ENCODE data around the gene LIG3.
A peak's percentile ranks its signal among the peaks of the same experiment; 100 is the strongest.

The LIG3 gene

GRCh38 chr17:34991606-34992005 is 11.3 kb downstream of the LIG3 start:
- peaks cover 89% of the 10 kb centered on the region for H3K36me3 ChIP-seq (ENCODE audit: low read depth)
- DNase-seq (ENCODE audit: low spot score) (no peak), ATAC-seq (ENCODE audit: low read depth) (no peak)
- H3K9me3 ChIP-seq (ENCODE audit: severe bottlenecking), result no peaks in the 10 kb centered on the region
- TF ChIP-seq, protein P1, sequence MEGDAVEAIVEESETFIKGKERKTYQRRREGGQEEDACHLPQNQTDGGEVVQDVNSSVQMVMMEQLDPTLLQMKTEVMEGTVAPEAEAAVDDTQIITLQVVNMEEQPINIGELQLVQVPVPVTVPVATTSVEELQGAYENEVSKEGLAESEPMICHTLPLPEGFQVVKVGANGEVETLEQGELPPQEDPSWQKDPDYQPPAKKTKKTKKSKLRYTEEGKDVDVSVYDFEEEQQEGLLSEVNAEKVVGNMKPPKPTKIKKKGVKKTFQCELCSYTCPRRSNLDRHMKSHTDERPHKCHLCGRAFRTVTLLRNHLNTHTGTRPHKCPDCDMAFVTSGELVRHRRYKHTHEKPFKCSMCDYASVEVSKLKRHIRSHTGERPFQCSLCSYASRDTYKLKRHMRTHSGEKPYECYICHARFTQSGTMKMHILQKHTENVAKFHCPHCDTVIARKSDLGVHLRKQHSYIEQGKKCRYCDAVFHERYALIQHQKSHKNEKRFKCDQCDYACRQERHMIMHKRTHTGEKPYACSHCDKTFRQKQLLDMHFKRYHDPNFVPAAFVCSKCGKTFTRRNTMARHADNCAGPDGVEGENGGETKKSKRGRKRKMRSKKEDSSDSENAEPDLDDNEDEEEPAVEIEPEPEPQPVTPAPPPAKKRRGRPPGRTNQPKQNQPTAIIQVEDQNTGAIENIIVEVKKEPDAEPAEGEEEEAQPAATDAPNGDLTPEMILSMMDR (IDR thresholded peaks at IDR 0.05; ENCODE audit: poor library complexity, severe bottlenecking), result no peak
- H3K27me3 ChIP-seq (ENCODE audit: insufficient read depth, poor library complexity, severe bottlenecking), result no peaks in the 10 kb centered on the region
- H3K4me3 ChIP-seq (ENCODE audit: severe bottlenecking), result no peak overlapping the region
- no peak overlapping the region for H3K27ac ChIP-seq (ENCODE audit: poor library complexity, severe bottlenecking)
- no peaks in the 10 kb centered on the region for H3K4me1 ChIP-seq (ENCODE audit: insufficient read depth, poor library complexity, severe bottlenecking)

DNA sequence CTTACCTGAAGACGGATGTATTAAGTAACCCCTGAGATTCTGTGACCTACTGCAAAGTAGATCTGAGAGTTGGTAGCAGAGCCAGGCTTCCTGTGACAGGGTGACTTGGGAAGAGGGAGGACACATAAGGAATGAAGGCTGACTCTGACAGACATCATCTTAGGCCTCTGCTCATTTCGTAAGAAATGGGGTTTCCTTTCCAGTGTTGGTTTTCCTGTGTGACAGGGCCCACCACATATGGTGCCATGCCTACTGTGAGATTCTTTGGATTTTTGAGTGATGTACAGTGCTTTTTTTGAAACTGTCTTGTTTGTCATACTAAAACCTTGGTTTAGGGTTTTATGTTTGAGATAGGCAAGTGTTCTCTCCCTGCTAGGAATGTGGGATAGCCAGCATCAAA is 12.7 kb downstream of the LIG3 start:
- Histone ChIP-seq H3K4me1 (ENCODE audit: insufficient read depth, poor library complexity, severe bottlenecking) (no peaks in the 10 kb centered on the region), H3K36me3 (ENCODE audit: low read depth) (peaks cover 92% of the 10 kb centered on the region), H3K9me3 (ENCODE audit: severe bottlenecking) (no peaks in the 10 kb centered on the region), H3K27me3 (ENCODE audit: insufficient read depth, poor library complexity, severe bottlenecking) (no peaks in the 10 kb centered on the region), H3K4me3 (ENCODE audit: severe bottlenecking) (no peak overlapping the region), H3K27ac (ENCODE audit: poor library complexity, severe bottlenecking) (no peak overlapping the region)
- ATAC-seq (ENCODE audit: low read depth), result no peak
- TF ChIP-seq, protein P1 (IDR thresholded peaks at IDR 0.05; ENCODE audit: poor library complexity, severe bottlenecking), result no peak
- DNase-seq (ENCODE audit: low spot score), result no peak

- Histone ChIP-seq H3K4me3 (ENCODE audit: severe bottlenecking) (no peak overlapping the region), H3K27ac (ENCODE audit: poor library complexity, severe bottlenecking) (no peak overlapping the region), H3K9me3 (ENCODE audit: severe bottlenecking) (no peaks in the 10 kb centered on the region), H3K4me1 (ENCODE audit: insufficient read depth, poor library complexity, severe bottlenecking) (no peaks in the 10 kb centered on the region), H3K36me3 (ENCODE audit: low read depth) (peaks cover 85% of the 10 kb centered on the region), H3K27me3 (ENCODE audit: insufficient read depth, poor library complexity, severe bottlenecking) (no peaks in the 10 kb centered on the region)
- TF ChIP-seq, protein P1 (IDR thresholded peaks at IDR 0.05; ENCODE audit: poor library complexity, severe bottlenecking), result no peak
- ATAC-seq (ENCODE audit: low read depth) (no peak), DNase-seq (ENCODE audit: low spot score) (no peak)
These were observed 16.3 kb downstream of the LIG3 start for GRCh38 chr17:34996422-34997285.

DNA sequence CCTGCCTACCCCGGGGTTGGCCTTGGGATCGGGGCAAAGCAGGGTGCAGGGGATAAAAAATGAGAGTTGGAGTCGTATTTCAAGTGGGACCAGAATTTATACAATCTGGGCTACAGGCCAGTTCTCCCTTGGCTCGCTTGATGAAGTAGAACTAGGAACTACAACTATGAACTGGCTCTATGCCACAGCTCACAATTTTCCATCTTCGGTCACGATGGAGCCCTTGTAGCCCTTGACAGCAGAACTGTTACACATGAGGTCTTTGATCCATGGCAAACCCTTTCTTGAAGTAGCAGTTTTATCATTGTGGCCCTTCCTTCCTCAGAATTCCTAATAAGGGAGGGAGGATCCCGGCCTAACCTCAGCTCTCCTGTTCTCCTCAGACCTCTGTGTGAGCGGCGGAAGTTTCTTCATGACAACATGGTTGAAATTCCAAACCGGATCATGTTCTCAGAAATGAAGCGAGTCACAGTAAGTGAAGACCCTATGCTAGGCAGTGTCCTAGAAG is 17.1 kb downstream of the LIG3 start:
- no peak overlapping the region for H3K4me3 ChIP-seq (ENCODE audit: severe bottlenecking)
- H3K36me3 ChIP-seq (ENCODE audit: low read depth), result peaks cover 82% of the 10 kb centered on the region
- H3K4me1 ChIP-seq (ENCODE audit: insufficient read depth, poor library complexity, severe bottlenecking), result no peaks in the 10 kb centered on the region
- no peak overlapping the region for H3K27ac ChIP-seq (ENCODE audit: poor library complexity, severe bottlenecking)
- ATAC-seq (ENCODE audit: low read depth) (no peak), DNase-seq (ENCODE audit: low spot score) (no peak)
- TF ChIP-seq, protein P1 (IDR thresholded peaks at IDR 0.05; ENCODE audit: poor library complexity, severe bottlenecking), result no peak
- no peaks in the 10 kb centered on the region for H3K9me3 ChIP-seq (ENCODE audit: severe bottlenecking)
- H3K27me3 ChIP-seq (ENCODE audit: insufficient read depth, poor library complexity, severe bottlenecking), result no peaks in the 10 kb centered on the region

GRCh38 chr17:34998205-34998604 is 17.9 kb downstream of the LIG3 start:
- Histone ChIP-seq H3K4me1 (ENCODE audit: insufficient read depth, poor library complexity, severe bottlenecking) (no peaks in the 10 kb centered on the region), H3K9me3 (ENCODE audit: severe bottlenecking) (no peaks in the 10 kb centered on the region), H3K36me3 (ENCODE audit: low read depth) (peaks cover 81% of the 10 kb centered on the region), H3K27me3 (ENCODE audit: insufficient read depth, poor library complexity, severe bottlenecking) (no peaks in the 10 kb centered on the region), H3K4me3 (ENCODE audit: severe bottlenecking) (no peak overlapping the region), H3K27ac (ENCODE audit: poor library complexity, severe bottlenecking) (no peak overlapping the region)
- TF ChIP-seq, protein P1 (IDR thresholded peaks at IDR 0.05; ENCODE audit: poor library complexity, severe bottlenecking), result peak; percentile 75
- DNase-seq (ENCODE audit: low spot score) (no peak), ATAC-seq (ENCODE audit: low read depth) (peak; percentile 74)
